ENCODE measurements around the gene SCLT1. TPM values are rescaled to one million over a fixed set of nuclear protein-coding genes. Genes with fewer than 3 reads are reported as not detected.

The SCLT1 gene
- total RNA-seq, 1 experiment from 2014 or later, result 15.2 TPM

- H3K79me2 ChIP-seq (ENCODE audit: low read length), result peaks cover 94% of the 10 kb centered on the region
- H3F3A ChIP-seq (ENCODE audit: low read length, unreplicated experiment), result no peaks in the 10 kb centered on the region
- no peak overlapping the region for H3K9ac ChIP-seq (ENCODE audit: low read length)
- ATAC-seq, result no peak
- no peak overlapping the region for H3K4me3 ChIP-seq (ENCODE audit: low read length)
- ChIA-PET POLR2A (ENCODE audit: unreplicated experiment) (no interaction called here), CTCF (no interaction called here)
- no peak overlapping the region for H2AFZ ChIP-seq (ENCODE audit: low read length)
- no peaks in the 10 kb centered on the region for H3K9me3 ChIP-seq (ENCODE audit: low read length)
- no peaks in the 10 kb centered on the region for H3K36me3 ChIP-seq (ENCODE audit: low read depth, low read length)
- H3K27ac ChIP-seq (ENCODE audit: low read length), result no peak overlapping the region
- DNase-seq, result no peak
- peaks cover 16% of the 10 kb centered on the region; the same call in 1 of the 2 replicates for H3K4me1 ChIP-seq (ENCODE audit: insufficient read depth, low read length)
- BruUV-seq (replicated peaks), result no TSS peak
- H3K4me2 ChIP-seq (ENCODE audit: low read length), result no peak overlapping the region
- no peak for TF ChIP-seq CTCF (conservative IDR thresholded peaks at IDR 0.05; ENCODE audit: low read depth, low read length)
- no peak for TF ChIP-seq EZH2 (IDR thresholded peaks at IDR 0.05; ENCODE audit: low read length, unreplicated experiment)
- no peak for TF ChIP-seq EZH2phosphoT487 (IDR thresholded peaks at IDR 0.05; ENCODE audit: borderline replicate concordance, low read length)
- no peaks in the 10 kb centered on the region for H3K9me2 ChIP-seq (replicated peaks; ENCODE audit: low read length)
- intact Hi-C loops (cut with micrococcal nuclease), result no loop called here
- H4K20me1 ChIP-seq (ENCODE audit: low read length), result 0 out of 2 replicates have a peak, but pooled peaks cover 7% of the 10 kb centered on the region
- H3K27me3 ChIP-seq (ENCODE audit: low read length), result no peaks in the 10 kb centered on the region
Observed at GRCh38 chr4:129087516-129087915, 5.8 kb downstream of the SCLT1 start.

- Histone ChIP-seq H3K9me2 (replicated peaks; ENCODE audit: low read length) (no peaks in the 10 kb centered on the region), H3K4me3 (ENCODE audit: low read length) (no peak overlapping the region), H4K20me1 (ENCODE audit: low read length) (no peaks in the 10 kb centered on the region), H3K4me1 (ENCODE audit: insufficient read depth, low read length) (0 out of 2 replicates have a peak, but pooled peaks cover under 1% of the 10 kb centered on the region), H3K79me2 (ENCODE audit: low read length) (peaks cover 77% of the 10 kb centered on the region), H3K9ac (ENCODE audit: low read length) (no peak overlapping the region), H3K4me2 (ENCODE audit: low read length) (no peak overlapping the region), H2AFZ (ENCODE audit: low read length) (no peak overlapping the region), H3K27me3 (ENCODE audit: low read length) (no peaks in the 10 kb centered on the region), H3K9me3 (ENCODE audit: low read length) (no peaks in the 10 kb centered on the region), H3F3A (ENCODE audit: low read length, unreplicated experiment) (no peaks in the 10 kb centered on the region), H3K36me3 (ENCODE audit: low read depth, low read length) (peaks cover 3% of the 10 kb centered on the region), H3K27ac (ENCODE audit: low read length) (no peak overlapping the region)
- ATAC-seq, result no peak
- TF ChIP-seq EZH2phosphoT487 (IDR thresholded peaks at IDR 0.05; ENCODE audit: borderline replicate concordance, low read length) (no peak), CTCF (conservative IDR thresholded peaks at IDR 0.05; ENCODE audit: low read depth, low read length) (no peak), EZH2 (IDR thresholded peaks at IDR 0.05; ENCODE audit: low read length, unreplicated experiment) (no peak)
- ChIA-PET CTCF (no interaction called here), POLR2A (ENCODE audit: unreplicated experiment) (no interaction called here)
- intact Hi-C loops (cut with micrococcal nuclease), result no loop called here
- DNase-seq, result no peak
- BruUV-seq (replicated peaks), result no TSS peak
Observed at GRCh38 chr4:129085472-129085871, 7.9 kb downstream of the SCLT1 start.

- intact Hi-C loops (cut with micrococcal nuclease), result no loop called here
- no peak overlapping the region for H2AFZ ChIP-seq (ENCODE audit: low read length)
- H3K79me2 ChIP-seq (ENCODE audit: low read length), result peaks cover 46% of the 10 kb centered on the region
- no peak overlapping the region for H3K9ac ChIP-seq (ENCODE audit: low read length)
- BruUV-seq (replicated peaks), result no TSS peak
- POLR2A ChIA-PET (ENCODE audit: unreplicated experiment), result no interaction called here
- no peaks in the 10 kb centered on the region for H3K4me1 ChIP-seq (ENCODE audit: insufficient read depth, low read length)
- CTCF ChIA-PET, result no interaction called here
- no peak overlapping the region for H3K4me2 ChIP-seq (ENCODE audit: low read length)
- no peaks in the 10 kb centered on the region for H3K9me3 ChIP-seq (ENCODE audit: low read length)
- no peak overlapping the region for H3K27ac ChIP-seq (ENCODE audit: low read length)
- H3K27me3 ChIP-seq (ENCODE audit: low read length), result no peaks in the 10 kb centered on the region
- no peaks in the 10 kb centered on the region for H3F3A ChIP-seq (ENCODE audit: low read length, unreplicated experiment)
- no peak for TF ChIP-seq CTCF (conservative IDR thresholded peaks at IDR 0.05; ENCODE audit: low read depth, low read length)
- no peak for TF ChIP-seq EZH2phosphoT487 (IDR thresholded peaks at IDR 0.05; ENCODE audit: borderline replicate concordance, low read length)
- no peak for TF ChIP-seq EZH2 (IDR thresholded peaks at IDR 0.05; ENCODE audit: low read length, unreplicated experiment)
- no peak overlapping the region for H3K4me3 ChIP-seq (ENCODE audit: low read length)
- DNase-seq (no peak), ATAC-seq (no peak)
- no peaks in the 10 kb centered on the region for H4K20me1 ChIP-seq (ENCODE audit: low read length)
- no peaks in the 10 kb centered on the region for H3K9me2 ChIP-seq (replicated peaks; ENCODE audit: low read length)
- peaks cover 8% of the 10 kb centered on the region for H3K36me3 ChIP-seq (ENCODE audit: low read depth, low read length)
Observed at GRCh38 chr4:129082302-129082701, 11.0 kb downstream of the SCLT1 start.

Data from PC-3 (cell line).